Daoy (cell line): ENCODE data around the gene GM2A. TPM values are rescaled to one million over a fixed set of nuclear protein-coding genes. Genes with fewer than 3 reads are reported as not detected.
"Not testable (repeated sequence)": the region's sequence is repeated elsewhere in the genome, so short reads cannot be mapped to it uniquely, and the experiment has no call there.

ENCODE experiments used
- DNase-seq: peaks from one replicate; pipeline ENCODE4 v3.0.0-alpha.2; 2015; ENCODE audit warnings: low read depth
- total RNA-seq: library from RNA; depleted of rRNA; stranded (reverse); fragments of >200 nt; shearing (Covaris generic); gene quantifications from 2 replicates; pipeline ENCODE4 v1.2.3, GENCODE V29; 2014

The GM2A gene
- total RNA-seq, 1 experiment from 2014 or later, result 10.9 TPM

GRCh38 chr5:151286246-151286645 lies 33.3 kb downstream of the GM2A start:
- DNase-seq, result no peak

- no peak for DNase-seq
These were observed 35.2 kb downstream of the GM2A start for GRCh38 chr5:151288180-151288579.

GRCh38 chr5:151293624-151294023 lies 40.6 kb downstream of the GM2A start:
- no peak for DNase-seq

DNA sequence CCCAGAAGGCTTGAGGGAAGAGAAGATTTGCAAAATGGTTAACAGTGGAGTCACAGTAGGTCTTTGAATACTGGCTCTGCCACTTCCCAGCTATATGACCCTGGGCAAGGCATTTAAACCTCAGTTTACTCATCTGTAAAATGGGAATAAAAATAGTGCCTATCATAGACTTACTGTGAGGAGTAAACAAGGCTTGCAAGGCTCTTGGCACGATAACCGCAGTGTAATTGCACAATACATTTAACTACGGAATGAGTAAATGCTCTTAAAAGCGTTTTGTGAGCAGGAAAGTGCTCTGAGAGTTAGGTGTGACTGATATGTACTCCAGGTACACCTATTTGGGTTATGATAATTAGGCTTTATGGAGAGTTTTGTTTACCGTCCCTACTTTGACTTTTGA lies 42.2 kb downstream of the GM2A start:
- DNase-seq, result no peak

- DNase-seq, result no peak
These were observed 42.9 kb downstream of the GM2A start for GRCh38 chr5:151295791-151296477.

- no peak for DNase-seq
These were observed 43.5 kb downstream of the GM2A start for GRCh38 chr5:151296478-151296830.

DNA sequence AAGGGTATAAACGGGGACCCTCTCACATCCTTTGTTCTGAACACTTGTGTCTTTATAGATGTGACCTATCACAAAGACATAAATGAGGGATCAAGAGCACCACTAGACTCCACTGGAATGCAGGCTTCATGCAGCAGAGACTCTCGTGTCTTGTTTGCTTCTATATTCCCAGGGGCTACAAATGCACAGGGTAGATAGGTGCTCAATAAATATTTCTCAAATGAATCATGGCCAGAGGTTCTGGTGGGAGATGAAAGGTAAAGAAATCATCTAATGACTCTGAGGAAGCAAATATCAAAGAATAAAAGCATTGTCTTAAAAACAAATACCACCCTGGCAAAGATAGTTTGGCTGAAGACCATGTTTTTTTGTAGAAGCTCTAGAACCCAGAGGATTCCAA lies 44.0 kb downstream of the GM2A start:
- no peak for DNase-seq

- peak; percentile 70 for DNase-seq
These were observed 45.3 kb downstream of the GM2A start for GRCh38 chr5:151298063-151298855.

GRCh38 chr5:151303666-151304065 lies 50.7 kb downstream of the GM2A start, which contains the start of gene SLC36A3:
TSS of gene SLC36A3 (minus strand) at chr5:151303766. CDS start at chr5:151303354, 412 bp downstream.
- DNase-seq, result no peak

GRCh38 chr5:151309266-151309665 lies 56.3 kb downstream of the GM2A start:
- DNase-seq, result not testable (repeated sequence)

DNA sequence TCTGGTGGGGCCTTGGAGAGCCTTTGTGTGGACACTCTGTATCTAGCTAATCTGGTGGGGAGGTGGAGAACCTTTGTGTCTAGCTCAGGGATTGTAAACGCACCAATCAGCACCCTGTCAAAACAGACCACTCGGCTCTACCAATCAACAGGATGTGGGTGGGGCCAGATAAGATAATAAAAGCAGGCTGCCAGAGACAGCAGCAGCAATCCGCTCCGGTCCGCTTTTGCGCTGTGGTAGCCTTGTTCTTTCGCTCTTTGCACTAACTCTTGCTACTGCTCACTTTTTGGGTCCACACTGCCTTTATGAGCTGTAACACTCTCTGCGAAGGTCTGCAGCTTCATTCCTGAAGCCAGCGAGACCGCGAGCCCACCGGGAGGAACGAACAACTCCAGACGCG lies 56.8 kb downstream of the GM2A start:
- not testable (repeated sequence) for DNase-seq

GRCh38 chr5:151310932-151311331 lies 57.9 kb downstream of the GM2A start:
- no peak for DNase-seq

DNA sequence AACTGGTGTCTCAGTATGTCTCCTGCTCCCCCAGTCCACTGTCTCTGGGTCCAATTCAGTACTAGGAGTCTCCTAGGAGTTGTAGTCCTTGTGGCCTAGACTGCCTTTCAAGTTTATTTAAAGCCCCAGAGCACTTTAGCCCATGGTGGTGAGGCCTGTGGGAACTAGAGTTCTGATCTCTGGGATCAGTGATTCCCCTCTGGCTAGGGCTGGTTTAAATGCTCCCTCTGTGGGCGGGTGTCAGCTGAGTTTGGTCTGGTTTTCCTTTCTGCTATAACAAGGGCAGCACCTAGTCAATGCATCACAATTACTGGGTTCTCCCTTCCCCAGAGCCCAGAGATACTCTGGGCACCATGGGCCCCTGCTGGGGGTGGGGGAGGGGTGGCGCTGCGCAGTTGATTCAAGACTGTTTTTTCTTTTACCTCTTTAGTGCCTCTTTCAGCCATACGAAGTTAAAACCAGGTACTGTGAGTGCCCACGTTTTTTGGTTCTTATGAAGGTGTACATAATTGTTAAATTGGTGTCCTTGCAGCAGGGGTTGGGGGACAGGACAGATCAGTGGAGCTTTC lies 59.9 kb downstream of the GM2A start:
- no peak for DNase-seq

DNA sequence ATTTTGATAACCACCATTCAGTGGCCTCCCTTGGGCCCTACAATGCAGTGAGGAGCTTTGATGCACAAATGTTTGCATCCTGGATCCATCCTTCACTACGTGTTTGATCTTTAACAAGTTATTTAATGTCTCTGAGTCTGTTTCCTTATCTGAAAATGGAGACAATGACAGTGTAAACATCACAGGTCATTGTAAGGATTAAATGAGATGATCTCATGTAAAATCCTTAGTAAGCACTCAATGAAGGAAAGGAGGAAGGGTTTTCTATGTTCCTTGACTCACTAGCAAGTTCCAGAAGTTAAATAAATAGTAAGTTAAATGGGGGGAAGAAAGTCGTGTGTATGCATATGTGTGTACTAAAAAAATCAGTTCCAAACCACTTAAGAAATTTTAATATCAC lies 60.4 kb downstream of the GM2A start:
- no peak for DNase-seq

- peak; percentile 68 for DNase-seq
These were observed 63.1 kb downstream of the GM2A start for GRCh38 chr5:151315998-151316597.

- DNase-seq, result no peak
These were observed 64.9 kb downstream of the GM2A start for GRCh38 chr5:151317871-151318270.

- peak; percentile 15 for DNase-seq
These were observed 66.1 kb downstream of the GM2A start for GRCh38 chr5:151318850-151319732.
